DOHH2 (cell line): Measurements from ENCODE around the gene PSMA3.

ENCODE experiments used
- H3F3A ChIP-seq: fragments of 200-600 bp; sonication (generic), shearing (Covaris generic); 2 replicates; pipeline ENCODE4 v1.6.0; 2016; ENCODE audit warnings: antibody characterized with exemption, mild to moderate bottlenecking; ENCODE audit not compliant: control insufficient read depth, insufficient read depth
- H3K27ac ChIP-seq: fragments of 200-600 bp; sonication (generic); 2 replicates; pipeline ENCODE4 v1.5.1; 2014; ENCODE audit warnings: low read depth, mild to moderate bottlenecking, low read length, moderate library complexity
- H3K27me3 ChIP-seq: fragments of 200-600 bp; sonication (generic); 2 replicates; pipeline ENCODE4 v1.6.1; 2014; ENCODE audit warnings: mild to moderate bottlenecking, low read length, mixed read lengths; ENCODE audit not compliant: control insufficient read depth
- H3K36me3 ChIP-seq: fragments of 200-600 bp; sonication (generic); 2 replicates; pipeline ENCODE4 v1.6.1; 2014; ENCODE audit warnings: mild to moderate bottlenecking, low read length, moderate library complexity, mixed read lengths; ENCODE audit not compliant: control insufficient read depth
- H3K4me1 ChIP-seq: fragments of 200-600 bp; sonication (generic); 2 replicates; pipeline ENCODE4 v1.6.1; 2014; ENCODE audit warnings: mild to moderate bottlenecking, low read length, mixed read lengths; ENCODE audit not compliant: control insufficient read depth
- H3K4me2 ChIP-seq: fragments of 200-600 bp; sonication (generic); 2 replicates; pipeline ENCODE4 v1.6.0; 2014; ENCODE audit warnings: mild to moderate bottlenecking, low read length, moderate library complexity
- H3K4me3 ChIP-seq: fragments of 200-600 bp; sonication (generic); 2 replicates; pipeline ENCODE4 v1.5.1; 2014; ENCODE audit warnings: mild to moderate bottlenecking, low read length, mixed read lengths
- H3K79me2 ChIP-seq: fragments of 200-600 bp; sonication (generic); 2 replicates; pipeline ENCODE4 v1.6.1; 2014; ENCODE audit warnings: mild to moderate bottlenecking, low read length, mixed read lengths; ENCODE audit not compliant: control insufficient read depth
- H3K9me2 ChIP-seq: fragments of 200-600 bp; sonication (generic); replicated peaks from 2 replicates; pipeline ENCODE4 v1.6.1; 2014; ENCODE audit warnings: mild to moderate bottlenecking, low read length, mixed read lengths; ENCODE audit not compliant: control insufficient read depth
- H3K9me3 ChIP-seq: fragments of 200-600 bp; sonication (generic); 2 replicates; pipeline ENCODE4 v1.6.1; 2014; ENCODE audit warnings: antibody characterized with exemption, low read length, mixed read lengths; ENCODE audit not compliant: control insufficient read depth, insufficient read depth
- H4K20me1 ChIP-seq: fragments of 200-600 bp; sonication (generic); 2 replicates; pipeline ENCODE4 v1.6.0; 2014; ENCODE audit warnings: low read depth, mild to moderate bottlenecking, antibody characterized with exemption, low read length, moderate library complexity; ENCODE audit not compliant: control insufficient read depth, insufficient read depth
- CTCF ChIP-seq: fragments of 200-600 bp; sonication (generic); IDR thresholded peaks from one replicate; pipeline ENCODE4 v1.5.1; 2014; ENCODE audit warnings: antibody characterized with exemption, mild to moderate bottlenecking, low read depth, low read length; ENCODE audit not compliant: poor library complexity, severe bottlenecking
- EZH2phosphoT487 ChIP-seq: fragments of 200-600 bp; sonication (generic); IDR thresholded peaks from 2 replicates; pipeline ENCODE4 v1.6.1; 2017; ENCODE audit warnings: borderline replicate concordance, mild to moderate bottlenecking, antibody characterized with exemption, low read length, moderate library complexity, mixed read lengths

The PSMA3 gene

GRCh38 chr14:58285132-58285531, 40.5 kb downstream of the PSMA3 start:
- no peaks in the 10 kb centered on the region for H4K20me1 ChIP-seq

GRCh38 chr14:58287607-58288042, 43.0 kb downstream of the PSMA3 start:
- Histone ChIP-seq H3K27ac (no peak overlapping the region), H3K4me2 (no peak overlapping the region), H3K9me2 (no peaks in the 10 kb centered on the region), H3K4me1 (0 out of 2 replicates have a peak, but pooled peaks cover 6% of the 10 kb centered on the region), H3F3A (no peaks in the 10 kb centered on the region; the same call in 1 of the 2 replicates), H4K20me1 (0 out of 2 replicates have a peak, but pooled peaks cover 4% of the 10 kb centered on the region), H3K4me3 (no peak overlapping the region), H3K79me2 (peaks cover 95% of the 10 kb centered on the region), H3K27me3 (no peaks in the 10 kb centered on the region), H3K9me3 (no peaks in the 10 kb centered on the region), H3K36me3 (peaks cover 93% of the 10 kb centered on the region)
- TF ChIP-seq EZH2phosphoT487 = no peak

More at GRCh38 chr14:58285132-58285531, 40.5 kb downstream of the PSMA3 start:
- no peak overlapping the region for H3K4me2 ChIP-seq
- peaks cover 95% of the 10 kb centered on the region for H3K79me2 ChIP-seq
- H3K9me3 ChIP-seq = no peaks in the 10 kb centered on the region
- no peak overlapping the region for H3K27ac ChIP-seq
- H3K9me2 ChIP-seq = no peaks in the 10 kb centered on the region
- peaks cover 21% of the 10 kb centered on the region for H3K4me1 ChIP-seq
- no peak overlapping the region for H3K4me3 ChIP-seq
- H3F3A ChIP-seq = no peaks in the 10 kb centered on the region; the same call in 1 of the 2 replicates
- TF ChIP-seq CTCF (no peak), EZH2phosphoT487 (no peak)
- H3K27me3 ChIP-seq = no peaks in the 10 kb centered on the region
- H3K36me3 ChIP-seq = peaks cover 94% of the 10 kb centered on the region

- Histone ChIP-seq H3K36me3 (peaks cover 93% of the 10 kb centered on the region), H3K27me3 (no peaks in the 10 kb centered on the region), H3K4me3 (no peak overlapping the region), H3K79me2 (peaks cover 95% of the 10 kb centered on the region), H3K9me3 (no peaks in the 10 kb centered on the region), H3K4me2 (no peak overlapping the region), H4K20me1 (0 out of 2 replicates have a peak, but pooled peaks cover 6% of the 10 kb centered on the region), H3K9me2 (no peaks in the 10 kb centered on the region), H3K4me1 (0 out of 2 replicates have a peak, but pooled peaks cover under 1% of the 10 kb centered on the region), H3K27ac (no peak overlapping the region), H3F3A (no peaks in the 10 kb centered on the region; the same call in 1 of the 2 replicates)
- TF ChIP-seq CTCF = no peak
- TF ChIP-seq EZH2phosphoT487 = no peak
Observed at GRCh38 chr14:58288106-58288792, 43.6 kb downstream of the PSMA3 start.

DNA sequence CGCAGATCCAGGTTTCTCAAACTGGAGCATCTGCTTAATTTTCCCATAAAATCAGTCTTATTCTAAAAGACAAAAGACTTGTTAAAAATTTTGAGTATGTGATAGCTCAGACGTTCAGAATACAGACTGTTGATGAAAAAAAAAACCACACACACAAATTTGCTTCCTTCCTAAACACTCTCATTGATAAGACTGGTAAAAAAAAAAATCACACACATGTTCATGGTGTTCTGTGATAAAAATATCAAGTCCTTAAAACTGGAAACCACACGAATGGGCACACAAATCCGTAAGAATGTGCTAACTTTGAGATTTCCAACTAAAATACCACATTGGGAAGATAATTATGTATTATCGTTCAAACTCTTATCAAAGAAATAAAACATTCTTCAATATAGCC, 47.0 kb downstream of the PSMA3 start:
- no peak overlapping the region for H3K27ac ChIP-seq
- H3K27me3 ChIP-seq = no peaks in the 10 kb centered on the region
- no peaks in the 10 kb centered on the region for H3K9me2 ChIP-seq
- H4K20me1 ChIP-seq = peaks cover 12% of the 10 kb centered on the region; the same call in 1 of the 2 replicates
- peaks cover 91% of the 10 kb centered on the region for H3K36me3 ChIP-seq
- peaks cover 6% of the 10 kb centered on the region for H3K4me1 ChIP-seq
- H3K4me2 ChIP-seq = no peak overlapping the region
- TF ChIP-seq CTCF (no peak), EZH2phosphoT487 (no peak)
- no peak overlapping the region for H3K4me3 ChIP-seq
- H3K9me3 ChIP-seq = no peaks in the 10 kb centered on the region
- H3F3A ChIP-seq = no peaks in the 10 kb centered on the region
- peaks cover 99% of the 10 kb centered on the region for H3K79me2 ChIP-seq
